HG02678 (cell line): ENCODE measurements around the gene ABI3BP.
A peak's percentile ranks its signal among the peaks of the same experiment; 100 is the strongest.
"Not testable (repeated sequence)": the region's sequence is repeated elsewhere in the genome, so short reads cannot be mapped to it uniquely, and the experiment has no call there.

Experiments
- ATAC-seq: cut with Tn5 transposase; IDR thresholded peaks from one replicate; pipeline ENCODE4 v1.9.1; 2021; ENCODE audit warnings: mild to moderate bottlenecking, moderate library complexity; ENCODE audit not compliant: unreplicated experiment

Gene ABI3BP

DNA sequence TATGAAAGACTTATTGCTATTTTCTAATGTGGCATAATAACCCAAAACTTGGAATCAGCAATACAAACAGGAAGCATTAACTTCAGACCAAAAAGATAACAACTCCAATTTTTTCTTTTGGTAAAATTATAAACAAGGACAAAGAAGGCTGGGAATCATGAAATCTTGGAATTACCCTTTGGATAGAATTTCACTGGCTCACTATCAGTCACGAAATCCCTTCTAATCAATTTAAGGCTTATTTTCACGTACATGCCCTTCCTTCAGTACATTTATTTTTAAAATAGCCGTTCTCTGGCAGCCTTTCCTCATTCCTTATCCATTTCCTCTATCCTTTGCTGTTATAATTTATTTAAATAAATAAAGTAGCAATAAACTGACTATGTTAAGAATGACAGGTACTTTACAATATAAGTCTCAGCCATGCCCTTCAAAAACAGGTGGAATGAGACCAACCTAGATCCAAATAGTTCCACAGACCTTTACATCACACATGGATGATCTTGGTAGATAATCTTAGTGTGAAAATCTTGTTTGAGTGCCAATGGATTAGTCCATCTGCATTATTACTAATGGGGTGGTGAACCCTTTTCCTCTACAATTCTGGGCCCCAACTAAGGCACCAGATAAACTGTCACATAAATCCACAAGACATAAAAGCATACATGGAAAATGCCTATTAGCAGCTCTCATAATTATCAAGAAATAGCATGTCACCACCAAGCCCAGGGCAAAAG, 38.9 kb downstream of the ABI3BP start:
- ATAC-seq: no peak

DNA sequence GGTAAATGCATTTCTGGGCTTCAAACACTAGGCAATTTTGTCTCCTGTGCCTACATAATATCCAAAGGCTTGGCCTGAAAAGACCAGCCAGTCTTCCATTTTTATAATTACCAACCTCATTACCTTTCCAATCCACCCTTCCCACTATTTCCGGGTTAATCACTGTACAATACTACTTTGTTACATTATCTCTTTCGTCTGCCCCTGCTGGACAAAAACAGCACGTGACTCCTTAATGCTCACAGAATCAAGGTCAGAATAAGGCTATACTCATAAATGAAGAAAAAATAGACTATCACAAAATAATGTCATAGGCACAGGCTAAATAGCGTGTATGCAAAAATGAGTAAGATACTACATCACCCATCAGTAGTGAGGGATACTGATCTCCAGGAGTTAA, 40.1 kb downstream of the ABI3BP start:
- no peak for ATAC-seq

DNA sequence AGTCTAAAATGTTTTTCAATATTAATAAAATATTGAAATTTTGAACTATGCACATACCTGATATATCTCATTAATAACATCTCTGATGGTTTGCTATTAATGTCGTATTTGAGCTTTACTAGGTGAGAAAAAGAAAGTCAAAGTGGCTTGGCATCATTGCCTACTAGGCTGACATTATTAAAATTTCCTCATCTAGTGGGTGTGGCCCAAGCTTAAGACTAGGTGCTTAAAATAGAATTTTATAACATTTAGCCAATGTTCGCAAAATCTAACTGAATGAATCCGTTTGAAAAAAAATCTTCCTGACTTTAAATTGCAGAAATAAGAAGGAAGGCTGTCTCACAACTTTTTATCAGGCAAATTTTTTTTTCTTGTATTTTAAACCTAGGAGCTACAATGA, 46.1 kb downstream of the ABI3BP start:
- no peak for ATAC-seq

DNA sequence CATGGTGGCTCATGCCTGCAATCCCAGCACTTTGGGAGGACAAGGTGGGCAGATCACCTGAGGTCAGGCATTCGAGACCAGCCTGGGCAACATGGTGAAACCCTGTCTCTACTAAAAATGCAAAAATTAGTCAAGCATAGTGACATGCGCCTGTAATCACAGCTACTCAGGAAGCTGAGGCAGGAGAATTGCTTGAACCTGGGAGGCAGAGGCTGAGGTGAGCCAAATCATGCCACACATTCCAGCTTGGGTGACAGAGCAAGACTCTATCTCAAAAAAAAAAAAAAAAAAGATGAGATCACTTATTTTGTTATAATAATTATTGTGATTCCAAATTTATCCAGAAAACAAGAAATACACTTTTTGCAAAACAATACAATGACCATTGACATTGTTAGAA, 47.1 kb downstream of the ABI3BP start:
- not testable (repeated sequence) for ATAC-seq

DNA sequence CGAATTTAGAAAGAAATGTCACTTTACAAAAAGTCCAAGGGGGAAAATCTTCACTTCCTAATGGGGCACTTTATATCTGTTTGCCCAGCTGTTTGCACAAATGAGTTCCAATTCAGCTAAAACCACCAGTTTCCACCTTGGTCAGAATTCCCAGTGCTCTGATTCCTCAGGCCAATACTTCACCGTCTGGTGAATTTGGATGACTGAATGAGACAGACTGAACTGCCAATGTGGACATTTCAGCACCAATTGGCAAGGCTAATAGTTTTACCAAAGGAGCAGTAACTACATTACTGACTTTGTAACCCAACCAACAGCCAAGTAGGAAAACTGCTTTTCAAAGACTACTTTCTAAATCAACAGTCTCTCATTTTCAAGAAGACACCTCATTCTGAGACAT, 51.8 kb downstream of the ABI3BP start:
- ATAC-seq: no peak

DNA sequence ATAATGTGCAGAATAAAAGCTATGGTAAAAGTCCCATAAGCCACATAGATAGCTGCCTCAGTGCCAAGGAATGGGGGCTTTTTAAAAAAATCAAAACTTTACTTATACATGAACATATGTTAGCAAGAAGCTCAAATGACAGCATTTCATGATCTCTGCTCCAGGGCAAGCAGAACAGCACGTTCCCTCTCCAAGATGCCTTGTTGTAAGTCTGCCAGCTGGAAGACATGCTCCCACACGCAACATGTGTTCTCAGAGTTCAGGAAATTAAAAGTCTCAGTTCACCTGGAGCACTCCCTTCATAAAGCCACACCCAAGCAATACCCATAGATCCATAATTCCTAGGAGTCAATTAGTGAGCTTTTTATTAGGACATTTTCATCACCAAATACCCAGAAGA, 52.2 kb downstream of the ABI3BP start:
- ATAC-seq: no peak

DNA sequence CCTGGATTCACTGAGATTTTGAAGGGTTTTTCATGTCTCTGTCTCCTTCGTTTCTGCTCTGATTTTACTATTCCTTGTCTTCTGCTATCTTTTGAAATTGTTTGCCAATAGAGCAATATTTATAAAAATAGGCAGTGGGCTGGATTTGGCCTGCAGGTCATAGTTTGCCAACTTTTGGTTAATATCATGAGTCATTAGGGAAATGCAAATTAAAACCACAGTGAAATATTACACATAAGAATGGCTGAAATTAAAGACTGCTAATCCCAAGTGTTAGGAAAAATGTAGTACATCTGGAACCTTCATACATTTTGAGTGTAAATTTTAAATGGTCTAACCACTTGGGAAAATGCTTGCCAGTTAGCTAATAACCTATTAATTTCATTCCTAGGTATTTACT, 56.3 kb downstream of the ABI3BP start:
- no peak for ATAC-seq

DNA sequence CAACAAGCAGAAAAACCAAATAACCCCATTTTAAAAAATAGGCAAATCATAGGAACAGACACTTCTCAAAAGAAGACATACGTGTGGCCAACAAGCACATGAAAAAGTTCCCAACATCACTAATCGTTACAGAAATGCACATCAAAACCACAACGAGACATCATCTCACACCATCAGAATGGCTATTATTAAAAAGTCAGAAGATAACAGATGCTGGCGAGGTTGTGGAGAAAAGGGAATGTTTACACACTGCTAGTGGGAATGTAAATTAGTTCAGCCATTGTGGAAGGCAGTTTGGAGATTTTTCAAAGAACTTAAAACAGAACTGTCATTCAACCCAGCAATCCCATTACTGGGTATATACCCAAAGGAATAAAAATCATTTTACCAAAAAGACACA, 60.7 kb downstream of the ABI3BP start:
- no peak for ATAC-seq

DNA sequence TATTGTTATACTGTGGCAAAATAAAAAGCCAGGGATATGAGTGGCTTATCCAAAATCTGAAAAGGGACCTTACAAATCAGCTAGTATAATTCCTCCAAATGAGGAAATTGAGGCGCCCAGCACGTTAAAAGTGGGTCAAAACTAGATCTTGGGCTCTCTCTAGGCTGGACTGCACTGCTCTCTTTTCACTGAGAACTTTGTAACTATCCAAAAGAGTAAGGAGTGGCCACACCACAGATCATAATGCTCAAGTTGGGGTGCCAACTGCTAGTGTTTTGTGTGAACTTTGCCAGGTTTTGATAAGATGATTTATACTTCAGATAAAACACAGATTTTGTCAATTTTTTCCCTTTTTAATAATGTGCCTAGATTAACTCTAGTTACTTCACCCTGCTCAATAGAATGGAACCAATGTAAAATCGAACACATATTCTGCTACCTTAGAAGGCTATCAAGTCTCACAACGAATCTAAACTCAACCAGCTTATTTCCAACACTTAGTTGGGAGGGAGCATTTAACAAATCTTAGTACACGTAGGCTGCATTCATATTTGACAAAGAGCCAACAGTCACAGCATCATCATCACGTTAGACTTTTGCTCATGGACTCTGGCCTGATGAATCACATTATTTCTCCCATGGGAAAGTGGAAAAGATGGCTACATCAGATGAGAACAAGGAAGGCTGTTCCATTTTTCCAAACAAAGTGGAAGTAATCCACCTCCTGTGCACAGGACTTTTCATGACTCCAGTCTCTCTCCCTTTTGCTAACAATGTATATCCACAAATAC, 64.4 kb downstream of the ABI3BP start:
- no peak for ATAC-seq

DNA sequence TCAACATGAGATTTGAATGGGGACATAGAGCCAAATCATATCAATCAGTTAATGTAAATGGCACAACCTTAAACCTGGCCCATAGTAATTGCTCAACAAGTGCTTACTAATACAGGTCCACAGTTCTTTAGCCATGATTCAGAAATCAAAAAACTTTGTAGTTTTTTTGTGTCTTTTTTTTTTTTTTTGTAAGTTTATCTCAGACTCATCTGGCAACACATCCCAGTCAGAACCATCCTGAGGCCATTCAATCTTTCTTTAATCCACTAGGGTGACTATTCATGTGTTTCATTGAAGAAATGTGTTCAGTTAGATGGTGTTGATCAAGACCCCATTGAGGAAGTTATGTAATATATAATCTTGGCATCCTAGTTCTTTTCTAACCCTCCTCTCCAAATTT, 65.4 kb downstream of the ABI3BP start:
- no peak for ATAC-seq

DNA sequence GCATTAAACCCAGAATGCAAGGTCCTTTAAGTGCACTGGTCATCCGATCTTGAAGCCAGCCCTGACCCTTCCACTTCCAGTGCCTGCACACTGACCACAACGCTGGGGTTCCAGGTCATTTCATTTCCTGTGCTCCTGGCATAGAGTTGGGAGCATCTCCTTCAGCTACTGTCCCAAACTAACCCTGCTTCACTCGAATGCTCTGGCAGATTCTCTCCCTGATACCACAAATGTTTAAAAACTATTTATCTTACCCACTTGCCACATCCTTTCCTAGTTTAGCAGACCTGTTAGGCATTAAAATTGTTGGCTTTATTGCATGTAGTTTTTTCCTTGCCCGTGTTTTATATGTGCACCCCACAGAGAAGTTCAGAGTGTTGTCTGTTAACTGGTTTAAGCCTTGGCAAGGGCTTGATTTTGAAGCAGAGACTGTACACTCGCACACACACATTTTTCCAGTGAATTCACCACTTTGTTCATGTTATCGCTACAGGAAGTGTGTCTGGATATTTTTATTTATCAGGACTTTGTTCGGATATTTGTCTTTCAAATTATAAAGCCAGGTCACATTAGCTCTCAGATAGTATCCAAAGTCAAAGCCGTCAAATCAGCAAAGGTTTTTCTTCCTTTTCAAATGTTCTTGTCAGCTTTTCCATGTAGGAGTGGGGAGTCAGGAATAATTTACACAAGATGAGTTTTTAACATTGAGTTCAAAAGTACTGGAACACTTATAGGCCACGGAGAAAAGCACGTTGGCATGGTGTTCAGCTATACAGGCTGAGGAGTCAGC, 77.3 kb downstream of the ABI3BP start:
- no peak for ATAC-seq

DNA sequence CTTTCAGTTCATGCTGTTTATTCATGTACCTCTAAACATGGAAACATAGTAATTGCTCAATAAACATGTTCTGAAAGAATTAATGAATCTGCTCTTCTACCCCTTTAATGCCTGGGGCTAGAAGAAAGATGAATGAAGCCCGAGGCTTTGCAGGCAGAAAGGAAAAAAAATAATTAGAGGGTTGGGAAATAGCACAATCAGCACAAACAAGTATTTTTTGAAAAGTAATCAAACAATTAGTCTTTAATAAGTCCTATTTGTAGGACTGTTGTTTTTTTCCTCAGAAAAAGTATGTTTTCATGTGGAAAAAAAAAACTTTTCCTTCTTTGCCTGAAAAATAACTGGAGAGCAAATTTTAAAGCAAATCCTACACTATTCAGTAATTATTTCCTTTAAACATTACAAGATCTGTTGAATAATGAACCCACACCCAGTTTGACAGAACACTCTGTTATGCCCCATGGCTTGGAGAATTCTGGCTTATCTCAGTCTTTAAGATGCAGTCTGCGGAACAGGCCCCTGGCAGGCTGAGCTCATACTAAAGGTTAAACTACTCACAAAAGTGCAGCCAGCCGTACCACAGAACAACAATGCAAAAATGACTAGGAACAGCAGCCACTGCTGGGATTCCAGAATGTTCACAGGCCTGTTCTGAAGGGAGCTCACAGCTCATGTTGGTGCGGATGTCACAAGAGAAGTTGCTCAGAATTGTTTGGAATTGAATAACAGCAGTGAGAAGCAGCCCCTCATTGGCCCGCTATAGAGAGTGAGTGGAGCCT, 79.2 kb downstream of the ABI3BP start:
- no peak for ATAC-seq

DNA sequence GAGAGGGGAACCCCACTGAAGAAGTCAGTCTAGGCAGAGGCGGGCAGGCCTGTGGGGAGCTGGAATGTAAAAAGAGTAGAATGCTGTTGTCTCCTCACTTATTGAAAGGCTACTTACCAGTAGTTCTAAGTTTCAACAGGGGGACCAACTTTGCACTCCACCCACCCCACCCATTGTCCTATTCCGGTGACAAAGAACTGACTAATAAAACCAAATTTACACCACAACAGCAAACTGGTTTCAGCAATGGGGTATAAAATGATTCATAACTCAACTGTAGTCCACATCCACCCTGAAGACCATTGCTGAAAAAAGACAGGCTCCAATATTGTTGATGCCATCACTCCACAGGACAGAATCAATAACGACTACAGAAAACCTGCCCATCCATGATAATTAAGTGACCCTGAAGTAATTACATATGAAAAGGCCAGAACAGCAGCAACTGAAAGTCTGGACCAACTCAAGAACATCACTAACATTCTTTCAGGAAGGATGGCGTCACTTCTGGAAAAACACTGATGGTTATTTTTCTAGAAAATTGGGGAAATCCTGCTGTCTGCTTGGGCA, 80.2 kb downstream of the ABI3BP start:
- ATAC-seq: no peak

DNA sequence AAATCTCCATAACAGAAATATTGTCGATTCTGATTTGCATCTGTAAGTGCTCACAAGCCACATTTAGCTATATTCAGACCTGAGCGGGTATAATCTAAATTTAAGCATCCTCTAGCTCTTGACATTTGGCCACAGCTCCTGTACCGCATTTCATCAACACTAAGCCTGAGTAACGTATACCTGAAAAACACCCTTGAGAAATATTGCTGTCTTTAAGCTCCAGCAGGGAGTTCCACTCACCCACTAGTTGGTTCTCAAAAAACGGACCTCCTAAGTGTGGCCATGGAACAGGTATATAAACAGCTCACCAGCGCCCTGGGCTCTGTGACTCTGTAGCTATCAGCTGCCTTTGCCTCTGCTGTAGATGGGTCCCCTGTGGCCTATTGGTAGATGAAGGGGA, 80.7 kb downstream of the ABI3BP start:
- ATAC-seq: no peak

DNA sequence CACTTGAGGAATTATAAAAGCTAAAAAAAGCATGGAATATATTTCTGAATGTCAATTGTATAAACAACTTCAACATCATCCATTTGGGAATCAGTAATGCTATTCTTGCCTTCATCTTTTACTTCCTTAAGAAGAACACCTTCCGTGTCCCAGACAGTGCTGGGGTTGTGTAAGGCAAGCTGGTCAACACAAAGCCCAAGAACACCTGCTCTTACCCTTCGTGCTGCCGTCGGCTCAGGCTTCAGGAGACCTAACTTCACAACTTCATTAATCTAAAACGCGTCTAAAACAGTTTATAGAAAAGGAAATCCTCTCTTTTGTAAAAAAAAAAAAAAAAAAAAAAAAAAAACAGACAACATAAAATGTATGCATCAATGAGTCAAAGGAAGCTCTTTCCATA, 81.3 kb downstream of the ABI3BP start:
- ATAC-seq: no peak

DNA sequence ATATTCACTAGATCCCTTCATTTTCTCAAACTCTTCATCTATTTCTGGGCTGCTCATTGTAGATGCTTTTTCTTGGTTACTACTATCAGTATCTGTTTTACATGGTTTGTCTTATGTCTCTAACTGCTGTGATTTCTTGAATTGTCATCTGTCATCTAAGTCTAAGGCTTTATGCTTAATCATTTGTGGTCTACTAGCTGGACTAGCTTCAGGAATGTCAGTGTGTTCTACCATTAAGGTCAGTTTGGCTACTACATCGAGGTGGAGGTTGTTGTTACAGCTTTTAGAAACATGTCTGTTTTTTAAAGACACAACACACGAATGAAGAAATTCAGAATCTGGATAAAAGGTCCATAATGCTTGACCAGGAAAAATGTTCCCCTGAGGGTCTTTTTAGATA, 82.2 kb downstream of the ABI3BP start:
- ATAC-seq: no peak

DNA sequence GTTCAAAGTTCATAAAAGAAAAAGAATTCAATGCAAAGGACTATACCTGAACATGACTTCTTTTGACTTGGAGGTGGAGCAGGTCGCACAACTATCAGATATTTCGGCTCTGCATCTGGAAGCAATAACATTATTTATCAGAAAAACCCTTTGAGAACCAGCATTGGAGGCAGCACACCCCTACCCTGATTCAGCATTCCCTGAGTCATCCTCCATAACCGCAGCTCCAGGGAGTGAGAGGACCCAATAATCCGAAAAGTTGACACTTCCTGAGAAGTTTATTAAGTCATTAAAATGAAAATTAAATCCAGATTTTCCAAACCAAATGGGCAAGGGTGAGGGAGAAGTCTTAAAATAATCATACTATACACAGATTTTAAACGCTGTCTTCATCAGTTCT, 90.6 kb downstream of the ABI3BP start:
- ATAC-seq: no peak

DNA sequence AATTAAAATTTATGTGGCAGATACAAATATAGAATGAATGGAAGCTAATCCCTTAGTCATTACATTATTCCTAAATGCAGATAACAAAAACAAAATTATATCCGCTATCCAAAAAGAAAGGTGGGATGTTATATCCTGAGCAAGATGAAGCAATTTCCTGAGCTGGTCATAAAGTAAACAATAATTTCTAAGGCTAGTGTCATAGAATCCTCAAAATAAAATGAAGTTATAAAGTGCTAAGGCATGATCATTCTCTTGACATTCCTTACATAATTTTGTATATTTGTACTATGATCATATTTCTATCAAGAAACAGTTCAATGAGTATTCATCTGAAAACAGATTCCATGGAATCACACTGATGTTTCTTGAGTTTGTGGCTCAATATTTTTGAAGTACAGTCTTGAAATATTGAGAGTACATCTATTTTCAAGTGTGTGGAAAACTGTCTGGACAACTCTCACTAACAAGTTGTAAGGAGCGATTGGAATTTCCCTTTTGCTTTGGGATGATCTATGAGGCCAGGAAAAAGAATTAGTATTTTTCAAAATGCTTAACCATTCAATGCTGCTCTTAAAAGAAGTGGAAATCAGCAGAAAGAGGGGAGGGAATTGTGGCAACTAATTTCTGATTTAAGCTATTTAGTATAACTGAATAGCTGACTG, 92.4 kb downstream of the ABI3BP start:
- no peak for ATAC-seq

DNA sequence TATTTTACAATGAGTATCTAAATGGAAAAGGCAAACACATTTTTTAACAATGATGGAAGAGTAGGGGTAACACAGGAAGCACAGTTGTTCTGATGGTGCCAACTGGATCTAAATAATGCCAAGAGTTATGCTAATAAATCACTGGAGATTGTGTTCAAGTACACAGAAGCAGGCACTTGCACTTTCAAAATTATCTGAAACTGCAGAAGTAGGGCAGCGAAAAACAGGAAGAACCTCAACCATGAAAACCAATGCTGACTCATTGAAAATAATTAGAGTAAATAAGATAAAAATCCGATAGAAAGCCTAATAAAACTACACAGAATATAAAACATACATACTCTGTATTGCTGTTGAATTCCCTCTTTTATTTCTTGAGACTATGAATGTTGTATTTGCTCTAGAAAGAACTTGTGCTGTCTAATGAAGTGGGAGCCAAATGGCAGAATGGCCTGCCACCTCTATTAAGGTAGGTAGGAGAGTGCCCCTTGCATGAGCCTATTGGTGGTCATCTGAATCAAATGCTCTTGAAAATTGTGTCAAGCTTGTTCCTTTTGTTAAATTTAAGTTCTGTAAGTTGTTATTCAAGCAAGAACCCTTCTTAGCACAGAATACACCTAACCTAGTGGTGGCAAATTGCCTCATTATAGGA, 93.7 kb downstream of the ABI3BP start:
- ATAC-seq: peak; percentile 81

DNA sequence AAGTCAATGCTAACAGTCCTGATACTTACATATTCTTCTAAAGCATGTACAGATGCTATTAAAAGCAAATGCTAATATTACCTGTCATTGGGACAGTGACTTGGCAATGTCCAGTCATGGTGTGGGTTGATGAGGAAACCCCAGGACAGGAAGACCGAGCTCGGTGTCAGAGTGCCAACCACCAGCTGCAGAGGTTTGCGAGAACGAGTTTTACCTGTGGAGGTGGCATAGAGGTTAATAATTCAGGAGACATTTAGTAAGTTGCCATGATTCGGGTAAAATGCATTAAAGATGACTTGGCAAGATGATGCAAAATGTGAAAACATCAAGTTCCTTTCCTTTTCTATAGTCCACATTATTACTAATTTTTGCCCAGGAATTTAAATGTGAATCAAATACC, 94.5 kb downstream of the ABI3BP start:
- ATAC-seq: no peak
